HUES48 (cell line): ENCODE measurements around the gene USP26.
"Not testable (repeated sequence)": the region's sequence is repeated elsewhere in the genome, so short reads cannot be mapped to it uniquely, and the experiment has no call there.

ENCODE experiments used
- H3K27ac ChIP-seq: one replicate; pipeline ENCODE4 v1.7.0; 2013; ENCODE audit warnings: low read depth, low read length, inconsistent platforms
- H3K27me3 ChIP-seq: 2 replicates; pipeline ENCODE4 v1.6.1; 2013; ENCODE audit warnings: mild to moderate bottlenecking, low read length; ENCODE audit not compliant: control insufficient read depth, insufficient read depth
- H3K36me3 ChIP-seq: 2 replicates; pipeline ENCODE4 v1.6.1; 2013; ENCODE audit warnings: low read length; ENCODE audit not compliant: control insufficient read depth, insufficient read depth
- H3K4me1 ChIP-seq: 2 replicates; pipeline ENCODE4 v1.6.1; 2013; ENCODE audit warnings: mild to moderate bottlenecking, low read length; ENCODE audit not compliant: control insufficient read depth, insufficient read depth
- H3K4me3 ChIP-seq: 2 replicates; pipeline ENCODE4 v1.5.1; 2013; ENCODE audit warnings: mild to moderate bottlenecking, low read depth, low read length
- H3K9ac ChIP-seq: 2 replicates; pipeline ENCODE4 v1.6.1; 2013; ENCODE audit warnings: mild to moderate bottlenecking, low read depth, low read length, moderate library complexity
- H3K9me3 ChIP-seq: 2 replicates; pipeline ENCODE4 v1.6.1; 2013; ENCODE audit warnings: low read length; ENCODE audit not compliant: control insufficient read depth, insufficient read depth

Gene USP26

GRCh38 chrX:133097031-133097430 lies at the start of gene USP26:
Gene USP26 (minus strand): TSS chrX:133097109. CDS start chrX:133028220, 68,889 bp downstream.
- no peaks in the 10 kb centered on the region for H3K27me3 ChIP-seq
- no peak within 1 kb of the TSS for H3K4me3 ChIP-seq
- H3K4me1 ChIP-seq = no peaks in the 10 kb centered on the region
- H3K36me3 ChIP-seq = no peaks in the 10 kb centered on the region
- H3K9me3 ChIP-seq = no peaks in the 10 kb centered on the region
- no peak within 1 kb of the TSS for H3K27ac ChIP-seq
- H3K9ac ChIP-seq = no peak within 1 kb of the TSS

GRCh38 chrX:133134282-133134681 lies 37.4 kb upstream of the USP26 start:
- H3K36me3 ChIP-seq = no peaks in the 10 kb centered on the region
- no peak overlapping the region for H3K27ac ChIP-seq
- H3K9me3 ChIP-seq = no peaks in the 10 kb centered on the region
- no peak overlapping the region for H3K4me3 ChIP-seq
- H3K9ac ChIP-seq = no peak overlapping the region
- H3K4me1 ChIP-seq = no peaks in the 10 kb centered on the region
- H3K27me3 ChIP-seq = peaks cover 4% of the 10 kb centered on the region; the same call in 1 of the 2 replicates

GRCh38 chrX:133120406-133120805 lies 23.5 kb upstream of the USP26 start:
- Histone ChIP-seq H3K9me3 (no peaks in the 10 kb centered on the region), H3K36me3 (no peaks in the 10 kb centered on the region), H3K4me1 (peaks cover 13% of the 10 kb centered on the region; the same call in 1 of the 2 replicates), H3K27ac (no peak overlapping the region), H3K9ac (no peak overlapping the region), H3K4me3 (no peak overlapping the region), H3K27me3 (peaks cover 18% of the 10 kb centered on the region)

- H3K4me3 ChIP-seq = no peak overlapping the region
- H3K36me3 ChIP-seq = no peaks in the 10 kb centered on the region
- no peaks in the 10 kb centered on the region for H3K4me1 ChIP-seq
- no peak overlapping the region for H3K9ac ChIP-seq
- no peaks in the 10 kb centered on the region for H3K27me3 ChIP-seq
- H3K9me3 ChIP-seq = no peaks in the 10 kb centered on the region
- H3K27ac ChIP-seq = no peak overlapping the region
These were observed 2.7 kb downstream of the USP26 start for GRCh38 chrX:133094098-133094731.

- H3K36me3 ChIP-seq = no peaks in the 10 kb centered on the region
- H3K27ac ChIP-seq = no peak overlapping the region
- H3K27me3 ChIP-seq = no peaks in the 10 kb centered on the region
- no peak overlapping the region for H3K9ac ChIP-seq
- H3K4me3 ChIP-seq = no peak overlapping the region
- no peaks in the 10 kb centered on the region for H3K4me1 ChIP-seq
- H3K9me3 ChIP-seq = no peaks in the 10 kb centered on the region
These were observed 6.6 kb downstream of the USP26 start for GRCh38 chrX:133090236-133090809.

GRCh38 chrX:133089411-133089810 lies 7.5 kb downstream of the USP26 start:
- Histone ChIP-seq H3K9ac (no peak overlapping the region), H3K27me3 (no peaks in the 10 kb centered on the region)

GRCh38 chrX:133085785-133086184 lies 11.1 kb downstream of the USP26 start:
- H3K4me1 ChIP-seq = no peaks in the 10 kb centered on the region
- H3K27me3 ChIP-seq = no peaks in the 10 kb centered on the region
- H3K9me3 ChIP-seq = no peaks in the 10 kb centered on the region
- no peak overlapping the region for H3K4me3 ChIP-seq
- no peak overlapping the region for H3K27ac ChIP-seq
- H3K9ac ChIP-seq = no peak overlapping the region
- H3K36me3 ChIP-seq = no peaks in the 10 kb centered on the region

More at GRCh38 chrX:133089411-133089810, 7.5 kb downstream of the USP26 start:
- H3K9me3 ChIP-seq = no peaks in the 10 kb centered on the region
- H3K4me3 ChIP-seq = no peak overlapping the region
- no peak overlapping the region for H3K27ac ChIP-seq
- no peaks in the 10 kb centered on the region for H3K36me3 ChIP-seq
- H3K4me1 ChIP-seq = no peaks in the 10 kb centered on the region

GRCh38 chrX:133085056-133085455 lies 11.9 kb downstream of the USP26 start:
- not testable (repeated sequence) for H3K4me3 ChIP-seq, H3K4me1 ChIP-seq, H3K9ac ChIP-seq, H3K27me3 ChIP-seq, H3K36me3 ChIP-seq, H3K9me3 ChIP-seq, H3K27ac ChIP-seq

GRCh38 chrX:133083899-133084298 lies 13.0 kb downstream of the USP26 start:
- Histone ChIP-seq H3K4me1 (no peaks in the 10 kb centered on the region), H3K9me3 (no peaks in the 10 kb centered on the region), H3K27ac (no peak overlapping the region), H3K4me3 (no peak overlapping the region), H3K36me3 (no peaks in the 10 kb centered on the region), H3K9ac (no peak overlapping the region), H3K27me3 (no peaks in the 10 kb centered on the region)

GRCh38 chrX:133081990-133082389 lies 14.9 kb downstream of the USP26 start:
- Histone ChIP-seq H3K27me3 (no peaks in the 10 kb centered on the region), H3K9ac (no peak overlapping the region), H3K36me3 (no peaks in the 10 kb centered on the region), H3K9me3 (no peaks in the 10 kb centered on the region), H3K27ac (no peak overlapping the region), H3K4me3 (no peak overlapping the region), H3K4me1 (no peaks in the 10 kb centered on the region)

- not testable (repeated sequence) for H3K27ac ChIP-seq, H3K4me3 ChIP-seq, H3K9ac ChIP-seq, H3K27me3 ChIP-seq, H3K9me3 ChIP-seq, H3K4me1 ChIP-seq, H3K36me3 ChIP-seq
These were observed 19.1 kb downstream of the USP26 start for GRCh38 chrX:133077856-133078255.
